HG02884 (cell line): ENCODE data around the gene B4GALT7.
"Not testable (repeated sequence)": the region's sequence is repeated elsewhere in the genome, so short reads cannot be mapped to it uniquely, and the experiment has no call there.

Experiments
- ATAC-seq: cut with Tn5 transposase; IDR thresholded peaks from one replicate; pipeline ENCODE4 v1.9.1; 2021; ENCODE audit warnings: mild to moderate bottlenecking, moderate library complexity; ENCODE audit not compliant: unreplicated experiment

The B4GALT7 gene

GRCh38 chr5:177608243-177609075 is 8.5 kb downstream of the B4GALT7 start:
- ATAC-seq: no peak

GRCh38 chr5:177609076-177610059 is 9.4 kb downstream of the B4GALT7 start:
- ATAC-seq: no peak

- no peak for ATAC-seq
Measured at GRCh38 chr5:177610131-177610769, 10.3 kb downstream of the B4GALT7 start.

- ATAC-seq: no peak
Measured at GRCh38 chr5:177610770-177611445, 11.0 kb downstream of the B4GALT7 start.

GRCh38 chr5:177611446-177612214 is 11.7 kb downstream of the B4GALT7 start:
- ATAC-seq: no peak

- no peak for ATAC-seq
Measured at GRCh38 chr5:177612215-177612673, 12.3 kb downstream of the B4GALT7 start.

GRCh38 chr5:177620560-177620959 is 20.6 kb downstream of the B4GALT7 start:
- ATAC-seq: no peak

GRCh38 chr5:177624172-177624571 is 24.2 kb downstream of the B4GALT7 start:
- ATAC-seq: not testable (repeated sequence)

GRCh38 chr5:177630186-177630585 is 30.3 kb downstream of the B4GALT7 start:
- not testable (repeated sequence) for ATAC-seq

GRCh38 chr5:177634912-177635311 is 35.0 kb downstream of the B4GALT7 start:
- ATAC-seq: not testable (repeated sequence)

GRCh38 chr5:177645462-177645861 is 45.5 kb downstream of the B4GALT7 start:
- not testable (repeated sequence) for ATAC-seq

- ATAC-seq: not testable (repeated sequence)
Measured at GRCh38 chr5:177651235-177651634, 51.3 kb downstream of the B4GALT7 start.

- not testable (repeated sequence) for ATAC-seq
Measured at GRCh38 chr5:177657846-177658245, 57.9 kb downstream of the B4GALT7 start.

- ATAC-seq: not testable (repeated sequence)
Measured at GRCh38 chr5:177658542-177658941, 58.6 kb downstream of the B4GALT7 start.
